Measurements from ENCODE around the gene WLS.

WLS gene

GRCh38 chr1:68234094-68234493, 1.8 kb upstream of the WLS start:
- no peak overlapping the region for H3K4me3 ChIP-seq (ENCODE audit: low read depth, low read length)
- TF ChIP-seq CTCF (IDR thresholded peaks at IDR 0.05; ENCODE audit: borderline replicate concordance, insufficient read depth, low read depth, low read length): no peak

GRCh38 chr1:68233202-68233601, 879 bp upstream of the WLS start:
- no peak overlapping the region for H3K4me3 ChIP-seq (ENCODE audit: low read depth, low read length)
- no peak for TF ChIP-seq CTCF (IDR thresholded peaks at IDR 0.05; ENCODE audit: borderline replicate concordance, insufficient read depth, low read depth, low read length)

GRCh38 chr1:68231627-68232288, 565 bp downstream of the WLS start:
- TF ChIP-seq CTCF (IDR thresholded peaks at IDR 0.05; ENCODE audit: borderline replicate concordance, insufficient read depth, low read depth, low read length): no peak
- no peak overlapping the region for H3K4me3 ChIP-seq (ENCODE audit: low read depth, low read length)

GRCh38 chr1:68230901-68231626, 1.3 kb downstream of the WLS start:
- no peak overlapping the region for H3K4me3 ChIP-seq (ENCODE audit: low read depth, low read length)
- TF ChIP-seq CTCF (IDR thresholded peaks at IDR 0.05; ENCODE audit: borderline replicate concordance, insufficient read depth, low read depth, low read length): no peak

- no peak overlapping the region for H3K4me3 ChIP-seq (ENCODE audit: low read depth, low read length)
- TF ChIP-seq CTCF (IDR thresholded peaks at IDR 0.05; ENCODE audit: borderline replicate concordance, insufficient read depth, low read depth, low read length): no peak
These were observed 1.9 kb downstream of the WLS start for GRCh38 chr1:68230484-68230802.

- TF ChIP-seq CTCF (IDR thresholded peaks at IDR 0.05; ENCODE audit: borderline replicate concordance, insufficient read depth, low read depth, low read length): no peak
These were observed 2.5 kb downstream of the WLS start for GRCh38 chr1:68229650-68230483.

More at GRCh38 chr1:68229650-68230483, 2.5 kb downstream of the WLS start:
- no peak overlapping the region for H3K4me3 ChIP-seq (ENCODE audit: low read depth, low read length)

Measured in GM12875 (cell line).